SK-N-SH (cell line): ENCODE data around the gene SARDH. TPM values are rescaled to one million over a fixed set of nuclear protein-coding genes. Genes with fewer than 3 reads are reported as not detected.

Source experiments
- CTCF ChIA-PET: fragments of 300-600, 350-600 bp; formaldehyde crosslinking; extraction: SDS; loops from one replicate; lab custom pipeline; 2021; lab: Yijun Ruan, JAX
- POLR2A ChIA-PET: fragments of 350-600 bp; sonication (Branson Sonifier 250); formaldehyde crosslinking; extraction: SDS; loops from one replicate; lab custom pipeline; 2020; ENCODE audit warnings: antibody characterized with exemption, inconsistent platforms; lab: Yijun Ruan, JAX
- DNase-seq: peaks from one replicate; pipeline ENCODE4 v3.0.0; 2012
- H2AFZ ChIP-seq: fragments of 200-600 bp; sonication (generic); 2 replicates; pipeline ENCODE4 v1.8.1; 2016; ENCODE audit warnings: antibody characterized with exemption, mild to moderate bottlenecking, low read depth
- H3F3A ChIP-seq: fragments of 200-600 bp; sonication (generic); replicated peaks from 2 replicates; pipeline ENCODE3; 2016; ENCODE audit warnings: antibody characterized with exemption, mild to moderate bottlenecking; ENCODE audit not compliant: insufficient read depth
- H3K27ac ChIP-seq, 2 experiments: fragments of 200-500 bp in 1 of 2; fragments of 200-600 bp in 1 of 2; sonication (Bioruptor generic) in 1 of 2; sonication (generic), shearing (Covaris generic) in 1 of 2; 2 replicates each; pipeline versions ENCODE4 v1.5.1 to v1.6.1; 2014 to 2016; ENCODE audit warnings: low read depth in 2 of 2, inconsistent platforms in 1 of 2, low read length in 1 of 2, mild to moderate bottlenecking in 1 of 2, mixed read lengths in 1 of 2
- H3K27me3 ChIP-seq: fragments of 200-600 bp; sonication (generic), shearing (Covaris generic); 2 replicates; pipeline ENCODE4 v1.6.1; 2016; ENCODE audit warnings: mixed run types; ENCODE audit not compliant: insufficient read depth
- H3K36me3 ChIP-seq, 2 experiments: fragments of 200-500 bp in 1 of 2; fragments of 200-600 bp in 1 of 2; sonication (Bioruptor generic) in 1 of 2; sonication (generic) in 1 of 2; replicated peaks in 1 of 2; 2 replicates each; pipeline versions ENCODE3 to v1.5.1; 2014 to 2016; ENCODE audit warnings: low read length in 1 of 2, mild to moderate bottlenecking in 1 of 2; ENCODE audit not compliant: insufficient read depth in 2 of 2, control insufficient read depth in 1 of 2
- H3K4me1 ChIP-seq, 2 experiments: fragments of 200-500 bp in 1 of 2; fragments of 200-600 bp in 1 of 2; sonication (Bioruptor generic) in 1 of 2; sonication (generic), shearing (Covaris generic) in 1 of 2; 2 replicates each; pipeline versions ENCODE4 v1.5.1 to v1.6.1; 2014 to 2016; ENCODE audit warnings: low read depth in 1 of 2, low read length in 1 of 2, mixed run types in 1 of 2; ENCODE audit not compliant: insufficient read depth in 2 of 2, control insufficient read depth in 1 of 2
- H3K4me2 ChIP-seq: fragments of 200-600 bp; sonication (generic), shearing (Covaris generic); 2 replicates; pipeline ENCODE4 v1.6.1; 2017; ENCODE audit warnings: mixed run types
- H3K4me3 ChIP-seq, 2 experiments: fragments of 200-500 bp in 1 of 2; fragments of 200-600 bp in 1 of 2; sonication (Bioruptor generic) in 1 of 2; sonication (generic), shearing (Covaris generic) in 1 of 2; 2 replicates each; pipeline versions ENCODE4 v1.5.1 to v1.8.1; 2014 to 2016; ENCODE audit warnings: low read depth in 2 of 2, inconsistent platforms in 1 of 2, low read length in 1 of 2, mild to moderate bottlenecking in 1 of 2, mixed read lengths in 1 of 2, moderate library complexity in 1 of 2
- H3K79me2 ChIP-seq: fragments of 200-600 bp; sonication (generic); 2 replicates; pipeline ENCODE4 v1.8.1; 2017; ENCODE audit warnings: mild to moderate bottlenecking; ENCODE audit not compliant: insufficient read depth
- H3K9ac ChIP-seq: fragments of 200-600 bp; sonication (generic); 2 replicates; pipeline ENCODE4 v1.6.1; 2017; ENCODE audit warnings: mixed run types
- H3K9me2 ChIP-seq: fragments of 200-600 bp; sonication (generic); 2 replicates; pipeline ENCODE4 v1.6.1; 2017; ENCODE audit warnings: mixed run types
- H3K9me3 ChIP-seq: fragments of 200-600 bp; sonication (generic); 2 replicates; pipeline ENCODE4 v1.6.1; 2017; ENCODE audit warnings: mixed run types, mild to moderate bottlenecking, moderate library complexity
- H4K20me1 ChIP-seq: fragments of 200-600 bp; sonication (generic); 2 replicates; pipeline ENCODE4 v1.6.1; 2017; ENCODE audit warnings: mild to moderate bottlenecking, mixed run types; ENCODE audit not compliant: insufficient read depth
- CHD2 ChIP-seq: fragments of 150-350 bp; IDR thresholded peaks from 2 replicates; pipeline ENCODE4 v1.6.1; 2018; ENCODE audit warnings: low read length; ENCODE audit not compliant: partially characterized antibody
- FOXM1 ChIP-seq: IDR thresholded peaks from 2 replicates; pipeline ENCODE4 v1.4.0; 2012; ENCODE audit warnings: low read depth, mild to moderate bottlenecking
- GABPA ChIP-seq: IDR thresholded peaks from 2 replicates; pipeline ENCODE4 v1.4.0; 2012; ENCODE audit warnings: low read depth, mild to moderate bottlenecking
- GATA2 ChIP-seq: sonication (generic); formaldehyde crosslinking; IDR thresholded peaks from 2 replicates; pipeline ENCODE4 v1.5.0; 2020; ENCODE audit warnings: mild to moderate bottlenecking, missing genetic modification reagents
- MEF2A ChIP-seq: IDR thresholded peaks from 2 replicates; pipeline ENCODE4 v1.4.0; 2012; ENCODE audit warnings: low read depth, borderline replicate concordance
- NFIC ChIP-seq: IDR thresholded peaks from 2 replicates; pipeline ENCODE4 v1.4.0; 2012; ENCODE audit warnings: borderline replicate concordance
- PBX3 ChIP-seq: IDR thresholded peaks from 2 replicates; pipeline ENCODE4; 2012
- RCOR1 ChIP-seq: fragments of 150-350 bp; IDR thresholded peaks from 2 replicates; pipeline ENCODE4 v1.6.1; 2017; ENCODE audit warnings: antibody characterized with exemption, low read length
- REST ChIP-seq: IDR thresholded peaks from 2 replicates; pipeline ENCODE4 v1.6.1; 2012; ENCODE audit warnings: mild to moderate bottlenecking, low read depth, low read length, moderate library complexity
- SIN3A ChIP-seq: IDR thresholded peaks from 2 replicates; pipeline ENCODE4 v1.6.1; 2012; ENCODE audit warnings: low read depth, mild to moderate bottlenecking, low read length, moderate library complexity, borderline replicate concordance
- SMC3 ChIP-seq: IDR thresholded peaks from 2 replicates; pipeline ENCODE4 v1.6.1; 2012; ENCODE audit warnings: low read depth, low read length, improper control_type of control experiment
- TAF1 ChIP-seq: IDR thresholded peaks from 2 replicates; pipeline ENCODE4 v1.6.1; 2012; ENCODE audit warnings: low read depth, mild to moderate bottlenecking, low read length, moderate library complexity, borderline replicate concordance
- YY1 ChIP-seq: IDR thresholded peaks from 2 replicates; pipeline ENCODE4 v1.4.0; 2012; ENCODE audit warnings: low read depth, mild to moderate bottlenecking
- WGBS: methylation state at CpG from one replicate; pipeline ENCODE4 v1.1.6; 2017; ENCODE audit warnings: low lambda C conversion rate; 5-methylcytosine and 5-hydroxymethylcytosine counted together
- polyA plus RNA-seq, 3 experiments: library from polyadenylated mRNA; depleted of rRNA; stranded (reverse); fragments of >200 nt; gene quantifications; 2 replicates each; pipeline ENCODE4 v1.2.3, GENCODE V29; 2012
- TF ChIP-seq, protein P1 (sequence below): IDR thresholded peaks from 2 replicates; pipeline ENCODE4 v1.4.0; 2012; ENCODE audit warnings: low read depth, borderline replicate concordance
- TF ChIP-seq, protein P2 (sequence below): IDR thresholded peaks from 2 replicates; pipeline ENCODE4 v1.4.0; 2012; ENCODE audit warnings: low read depth

The SARDH gene
- polyA plus RNA-seq, 1 of the 3 experiments (the other 2 are of a cell fraction), result 5.9 TPM

DNA sequence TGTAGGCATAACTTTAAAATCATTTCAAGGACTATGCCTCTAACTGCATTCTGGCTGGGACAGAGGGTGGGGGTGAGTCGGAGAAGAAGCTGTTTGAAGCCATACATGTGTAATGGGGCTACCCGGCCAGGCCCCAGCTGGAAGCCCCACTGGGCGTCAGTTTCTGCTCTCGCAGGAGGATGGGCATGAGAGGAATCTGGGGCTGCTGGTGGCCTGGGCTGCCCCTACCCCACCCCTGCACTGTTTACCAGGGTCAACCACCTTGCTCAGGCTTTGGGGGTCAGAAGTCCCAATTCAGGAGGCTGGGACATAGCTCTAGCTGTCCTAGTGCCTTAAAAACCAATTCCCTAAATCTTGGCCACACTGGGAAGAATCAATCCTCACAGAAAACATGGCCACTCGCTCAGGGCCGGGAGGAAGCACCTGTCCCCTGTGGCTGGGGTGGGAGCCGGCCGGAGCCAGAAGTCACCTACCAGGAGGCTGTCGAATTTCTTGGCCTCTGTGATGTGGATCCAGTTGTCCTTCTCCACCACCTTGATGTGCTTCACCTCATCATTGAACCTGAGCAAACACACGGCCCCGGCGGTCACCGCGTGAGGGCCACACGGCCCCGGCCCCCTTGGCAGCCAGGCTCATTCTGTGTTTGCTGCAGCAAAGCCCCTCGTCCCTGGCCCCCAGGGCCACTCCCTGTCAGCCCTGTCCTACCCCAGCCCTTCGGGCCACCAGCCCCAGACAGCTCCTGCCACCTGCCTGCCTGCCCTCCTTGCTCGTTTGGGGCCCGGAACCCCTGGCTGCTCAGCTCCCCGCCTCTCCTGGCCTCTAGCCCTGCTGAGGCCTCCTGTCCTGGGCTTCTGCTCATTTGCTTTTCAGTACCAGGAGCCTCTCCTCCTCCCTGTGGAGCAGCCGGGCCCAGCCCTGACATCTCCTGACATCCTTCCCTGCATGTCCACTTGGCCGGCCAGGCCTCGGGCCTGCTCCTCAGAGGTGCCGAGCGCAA is 33.6 kb upstream of the SARDH start:
- Histone ChIP-seq H3K27me3 (no peaks in the 10 kb centered on the region), H3K9me2 (no peaks in the 10 kb centered on the region), H2AFZ (no peak overlapping the region), H4K20me1 (no peaks in the 10 kb centered on the region), H3K79me2 (no peaks in the 10 kb centered on the region), H3K9me3 (peaks cover 9% of the 10 kb centered on the region; the same call in 1 of the 2 replicates), H3F3A (peaks cover 3% of the 10 kb centered on the region), H3K4me3 (no peak overlapping the region), H3K36me3 (peaks cover 45 to 62% of the 10 kb centered on the region in 2 experiments), H3K4me2 (no peak overlapping the region), H3K4me1 (peaks cover 0 to 19% of the 10 kb centered on the region in 2 experiments; a peak in 1 of 4 replicates), H3K27ac (no peak overlapping the region), H3K9ac (no peak overlapping the region)
- ChIA-PET POLR2A (interaction anchor here (0.6 kb wide), 1 partner anchor 9 kb away, joined by 3 read pairs; no protein-coding TSS in a partner anchor), CTCF (interaction anchor here (1.0 to 5.7 kb wide), 4 partner anchors 9 to 223 kb away, joined by 4 to 46 read pairs (median 6); no protein-coding TSS in a partner anchor)
- DNase-seq, result no peak
- WGBS, result 91% methylated on average over 11 of the region's 26 CpGs
- TF ChIP-seq TAF1 (no peak), PBX3 (no peak), CHD2 (no peak), SIN3A (no peak), GATA2 (CRISPR knock-in tag) (no peak), NFIC (no peak), FOXM1 (no peak), MEF2A (no peak)
- TF ChIP-seq, protein P1, sequence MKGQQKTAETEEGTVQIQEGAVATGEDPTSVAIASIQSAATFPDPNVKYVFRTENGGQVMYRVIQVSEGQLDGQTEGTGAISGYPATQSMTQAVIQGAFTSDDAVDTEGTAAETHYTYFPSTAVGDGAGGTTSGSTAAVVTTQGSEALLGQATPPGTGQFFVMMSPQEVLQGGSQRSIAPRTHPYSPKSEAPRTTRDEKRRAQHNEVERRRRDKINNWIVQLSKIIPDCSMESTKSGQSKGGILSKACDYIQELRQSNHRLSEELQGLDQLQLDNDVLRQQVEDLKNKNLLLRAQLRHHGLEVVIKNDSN, result no peak

DNA sequence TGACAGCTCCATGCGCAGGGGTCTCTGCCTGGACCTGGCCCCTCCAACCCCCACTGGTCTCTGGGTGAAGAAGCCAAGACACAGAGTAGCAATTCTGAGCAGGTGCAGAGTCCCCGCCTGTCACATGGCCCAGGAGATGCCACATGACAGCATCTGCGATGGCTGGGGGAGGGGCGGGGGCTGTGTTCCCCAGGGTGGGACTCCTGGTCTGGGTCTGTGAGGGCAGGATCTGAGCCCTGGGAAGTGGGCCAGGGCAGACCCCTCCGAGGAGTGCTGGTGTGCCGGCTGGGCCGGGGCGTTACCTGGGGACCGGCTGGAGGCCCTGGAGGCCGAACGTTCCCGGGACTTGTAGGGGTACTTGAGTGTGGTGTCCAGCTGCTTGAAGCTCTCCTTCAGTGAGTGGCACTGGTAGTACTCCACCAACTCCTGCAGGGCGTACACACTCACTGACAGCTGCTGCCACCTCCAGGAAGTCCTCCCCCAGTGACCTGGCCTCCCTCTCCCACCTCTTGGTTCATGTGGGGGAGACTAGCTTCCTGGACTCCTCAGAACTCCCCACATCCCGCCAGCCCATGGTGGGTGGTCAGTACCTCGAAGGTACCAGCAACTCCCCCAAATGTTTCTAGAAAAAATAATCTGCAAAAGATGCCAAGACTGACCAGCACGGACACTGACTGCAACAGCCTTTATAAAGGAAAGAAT is 32.1 kb upstream of the SARDH start:
- Histone ChIP-seq H3K36me3 (peaks cover 51 to 58% of the 10 kb centered on the region in 2 experiments), H3K79me2 (no peaks in the 10 kb centered on the region), H3F3A (peaks cover 5% of the 10 kb centered on the region), H3K4me1 (peaks cover 0 to 19% of the 10 kb centered on the region in 2 experiments; a peak in 1 of 4 replicates), H3K27me3 (no peaks in the 10 kb centered on the region), H3K4me2 (no peak overlapping the region), H2AFZ (no peak overlapping the region), H3K9ac (no peak overlapping the region), H4K20me1 (no peaks in the 10 kb centered on the region), H3K9me3 (peaks cover 9% of the 10 kb centered on the region; the same call in 1 of the 2 replicates), H3K4me3 (no peak overlapping the region), H3K9me2 (no peaks in the 10 kb centered on the region), H3K27ac (peak overlapping the region in 1 of 2 experiments; percentile 45; a peak in 1 of 4 replicates)
- ChIA-PET POLR2A (no interaction called here), CTCF (interaction anchor here (1.0 to 5.7 kb wide), 7 partner anchors 11 to 224 kb away, joined by 3 to 46 read pairs (median 8); partner anchors contain the start of gene SARDH)
- TF ChIP-seq RCOR1 (no peak), NFIC (no peak), SMC3 (no peak), YY1 (no peak), REST (no peak), GABPA (no peak)
- TF ChIP-seq, protein P1, result no peak
- TF ChIP-seq, protein P2, sequence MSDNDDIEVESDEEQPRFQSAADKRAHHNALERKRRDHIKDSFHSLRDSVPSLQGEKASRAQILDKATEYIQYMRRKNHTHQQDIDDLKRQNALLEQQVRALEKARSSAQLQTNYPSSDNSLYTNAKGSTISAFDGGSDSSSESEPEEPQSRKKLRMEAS, result no peak
- DNase-seq, result no peak
- WGBS, result 91% methylated on average over 3 of the region's 16 CpGs
